ENCODE measurements around the gene SLC66A3.
"Not testable (repeated sequence)": the region's sequence is repeated elsewhere in the genome, so short reads cannot be mapped to it uniquely, and the experiment has no call there.

The SLC66A3 gene

GRCh38 chr2:11163439-11164317 is 8.4 kb downstream of the SLC66A3 start:
- TF ChIP-seq, protein P1, sequence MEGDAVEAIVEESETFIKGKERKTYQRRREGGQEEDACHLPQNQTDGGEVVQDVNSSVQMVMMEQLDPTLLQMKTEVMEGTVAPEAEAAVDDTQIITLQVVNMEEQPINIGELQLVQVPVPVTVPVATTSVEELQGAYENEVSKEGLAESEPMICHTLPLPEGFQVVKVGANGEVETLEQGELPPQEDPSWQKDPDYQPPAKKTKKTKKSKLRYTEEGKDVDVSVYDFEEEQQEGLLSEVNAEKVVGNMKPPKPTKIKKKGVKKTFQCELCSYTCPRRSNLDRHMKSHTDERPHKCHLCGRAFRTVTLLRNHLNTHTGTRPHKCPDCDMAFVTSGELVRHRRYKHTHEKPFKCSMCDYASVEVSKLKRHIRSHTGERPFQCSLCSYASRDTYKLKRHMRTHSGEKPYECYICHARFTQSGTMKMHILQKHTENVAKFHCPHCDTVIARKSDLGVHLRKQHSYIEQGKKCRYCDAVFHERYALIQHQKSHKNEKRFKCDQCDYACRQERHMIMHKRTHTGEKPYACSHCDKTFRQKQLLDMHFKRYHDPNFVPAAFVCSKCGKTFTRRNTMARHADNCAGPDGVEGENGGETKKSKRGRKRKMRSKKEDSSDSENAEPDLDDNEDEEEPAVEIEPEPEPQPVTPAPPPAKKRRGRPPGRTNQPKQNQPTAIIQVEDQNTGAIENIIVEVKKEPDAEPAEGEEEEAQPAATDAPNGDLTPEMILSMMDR (conservative IDR thresholded peaks at IDR 0.05): no peak
- H3K27ac ChIP-seq: no peak overlapping the region

DNA sequence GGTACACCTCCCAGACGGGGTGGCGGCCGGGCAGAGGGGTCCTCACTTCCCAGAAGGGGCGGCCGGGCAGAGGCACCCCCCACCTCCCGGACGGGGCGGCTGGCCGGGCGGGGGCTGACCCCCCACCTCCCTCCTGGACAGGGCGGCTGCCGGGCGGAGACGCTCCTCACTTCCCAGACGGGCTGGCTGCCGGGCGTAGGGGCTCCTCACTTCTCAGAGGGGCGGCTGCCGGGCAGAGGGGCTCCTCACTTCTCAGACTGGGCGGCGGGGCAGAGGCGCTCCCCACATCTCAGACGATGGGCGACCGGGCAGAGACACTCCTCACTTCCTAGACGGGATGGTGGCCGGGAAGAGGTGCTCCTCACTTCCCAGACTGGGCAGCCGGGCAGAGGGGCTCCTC is 9.8 kb downstream of the SLC66A3 start:
- H3K27ac ChIP-seq: not testable (repeated sequence)

GRCh38 chr2:11166476-11166875 is 11.2 kb downstream of the SLC66A3 start:
- TF ChIP-seq, protein P1 (conservative IDR thresholded peaks at IDR 0.05): no peak
- H3K27ac ChIP-seq: no peak overlapping the region

DNA sequence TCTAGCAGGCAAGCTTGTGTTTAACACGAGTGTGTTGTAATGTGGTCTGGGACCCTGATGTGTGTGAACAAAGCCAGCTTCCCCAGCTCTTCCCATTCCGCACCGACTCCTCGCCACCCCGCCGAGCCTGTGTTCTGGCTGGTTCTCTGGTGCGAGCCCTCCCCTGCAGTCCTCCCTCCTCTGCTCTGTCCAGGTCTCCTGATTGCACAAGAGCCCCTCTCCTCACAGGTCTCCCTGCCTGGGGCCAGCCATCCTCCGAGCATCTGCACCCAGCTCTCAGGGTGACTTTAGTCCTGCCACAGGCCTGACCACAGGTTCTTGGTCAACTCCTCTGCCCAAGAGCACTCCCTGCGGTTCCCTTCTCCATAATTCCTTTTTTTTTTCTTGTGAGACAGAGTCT is 13.2 kb downstream of the SLC66A3 start:
- H3K27ac ChIP-seq: no peak overlapping the region
- TF ChIP-seq, protein P1 (conservative IDR thresholded peaks at IDR 0.05): no peak

DNA sequence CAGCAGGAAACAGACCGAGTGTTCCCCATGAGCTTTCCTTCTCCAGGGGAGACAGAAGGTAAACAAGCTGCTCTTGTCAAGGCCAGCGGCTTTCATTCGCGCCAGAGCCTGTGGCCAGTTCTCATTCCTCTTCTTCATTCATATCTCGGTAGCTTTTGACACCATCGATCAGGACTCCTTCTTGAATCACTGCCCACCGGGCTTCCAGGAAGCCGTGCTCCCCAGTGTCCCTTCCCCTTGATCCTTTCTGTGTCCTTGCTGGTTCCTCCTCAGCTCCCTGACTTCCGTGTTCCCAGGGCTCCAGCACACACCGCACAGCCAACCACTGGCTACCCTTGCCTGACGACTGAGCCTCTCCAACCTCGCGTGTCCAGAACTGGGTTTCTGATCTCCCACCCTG is 14.1 kb downstream of the SLC66A3 start:
- TF ChIP-seq, protein P1 (conservative IDR thresholded peaks at IDR 0.05): no peak
- no peak overlapping the region for H3K27ac ChIP-seq

DNA sequence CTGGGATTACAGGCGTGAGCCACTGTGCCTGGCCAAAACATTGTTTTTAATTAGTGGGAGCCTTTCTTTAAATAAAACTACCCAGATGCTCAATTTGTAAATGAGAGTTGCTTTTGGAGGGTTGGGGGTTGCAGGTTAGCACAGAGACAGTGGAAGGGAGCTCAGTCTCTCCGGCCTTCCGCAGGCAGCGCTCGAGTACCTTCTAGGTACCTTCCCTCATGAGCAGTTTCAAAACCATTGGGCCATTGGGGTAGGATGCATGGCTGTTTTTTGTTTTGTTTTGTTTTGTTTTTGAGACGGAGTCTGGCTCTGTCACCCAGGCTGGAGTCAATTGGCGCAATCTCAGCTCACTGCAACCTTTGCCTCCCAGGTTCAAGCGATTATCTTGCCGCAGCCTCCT is 19.0 kb downstream of the SLC66A3 start:
- H3K27ac ChIP-seq: no peak overlapping the region
- TF ChIP-seq, protein P1 (conservative IDR thresholded peaks at IDR 0.05): no peak

GRCh38 chr2:11175293-11175795 is 20.1 kb downstream of the SLC66A3 start:
- TF ChIP-seq, protein P1 (conservative IDR thresholded peaks at IDR 0.05): no peak
- H3K27ac ChIP-seq: no peak overlapping the region
